Lung (tissue), 12 donors: Measurements from ENCODE around the gene DUSP7. TPM values are rescaled to one million over a fixed set of nuclear protein-coding genes. Genes with fewer than 3 reads are reported as not detected.

Source experiments
- ATAC-seq: fragments of 200-7000 bp; cut with Tn5 transposase; one replicate; pipeline ENCODE4 v1.9.1; 2020; ENCODE audit warnings: moderate number of reproducible peaks; ENCODE audit not compliant: insufficient read depth, low FRiP score
- DNase-seq, 3 donors: peaks; one replicate each; pipeline ENCODE4 v3.0.0-alpha.2; 2013 to 2017
- H3K27ac ChIP-seq, 2 donors: one replicate each; pipeline ENCODE4 v1.5.1; 2013; ENCODE audit warnings: mild to moderate bottlenecking in 2 of 2, moderate library complexity in 2 of 2, control low read depth in 1 of 2, inconsistent platforms in 1 of 2, low read depth in 1 of 2, low read length in 1 of 2
- H3K27me3 ChIP-seq, 3 donors: one replicate each; pipeline ENCODE4 v1.5.1; 2013; ENCODE audit warnings: low read length in 2 of 3; ENCODE audit not compliant: control insufficient read depth in 3 of 3, insufficient read depth in 3 of 3
- H3K36me3 ChIP-seq, 4 donors: one replicate each; pipeline ENCODE4 v1.5.1; 2013; ENCODE audit warnings: low read length in 4 of 4, mild to moderate bottlenecking in 1 of 4, moderate library complexity in 1 of 4; ENCODE audit not compliant: control insufficient read depth in 4 of 4, insufficient read depth in 4 of 4
- H3K4me1 ChIP-seq, 5 donors: one replicate each; pipeline ENCODE4 v1.5.1; 2013; ENCODE audit warnings: low read length in 5 of 5, mild to moderate bottlenecking in 2 of 5, moderate library complexity in 1 of 5; ENCODE audit not compliant: control insufficient read depth in 5 of 5, insufficient read depth in 5 of 5
- H3K4me3 ChIP-seq: one replicate; pipeline ENCODE4 v1.5.1; 2013; ENCODE audit warnings: mild to moderate bottlenecking, control low read depth, moderate library complexity
- H3K9ac ChIP-seq, 2 donors: one replicate each; pipeline ENCODE4 v1.5.1; 2013; ENCODE audit warnings: low read length in 2 of 2, control low read depth in 1 of 2; ENCODE audit not compliant: insufficient read depth in 1 of 2
- H3K9me3 ChIP-seq, 4 donors: one replicate each; pipeline ENCODE4 v1.5.1; 2013; ENCODE audit warnings: low read length in 3 of 4, mild to moderate bottlenecking in 1 of 4, moderate library complexity in 1 of 4; ENCODE audit not compliant: control insufficient read depth in 4 of 4, insufficient read depth in 3 of 4
- WGBS, 2 donors: extraction: QIAGEN DNeasy Blood & Tissue Kit; methylation state at CpG; one replicate each; pipeline ENCODE4 v1.1.7; 2013; 5-methylcytosine and 5-hydroxymethylcytosine counted together
- polyA plus RNA-seq, 2 donors: library from polyadenylated mRNA; stranded (reverse); fragments of 200-250 nt; gene quantifications; one replicate each; pipeline ENCODE4 v1.2.1, GENCODE V29; 2013
- total RNA-seq, 2 donors: library from RNA; depleted of rRNA in 1 of 2; stranded (reverse); fragments of >200 nt in 1 of 2; gene quantifications; one replicate each; pipeline ENCODE4 v1.2.1, GENCODE V29; 2014 to 2021
- TF ChIP-seq, protein P1 (sequence below): IDR thresholded peaks from 2 replicates; pipeline ENCODE4 v1.5.1; 2012; ENCODE audit warnings: mild to moderate bottlenecking; ENCODE audit errors: control extremely low read depth, extremely low read depth
- donor health status: control.
- donor health status: control.
- donor health status: Bipolar disorder and iron deficiency.
- donor health status: healthy.
- donor health status: DM: yes; HTN: yes; CAD: no.

The DUSP7 gene
- total and polyA plus RNA-seq, 4 donors = 10.2 to 36.2 (median 20.9) TPM

DNA sequence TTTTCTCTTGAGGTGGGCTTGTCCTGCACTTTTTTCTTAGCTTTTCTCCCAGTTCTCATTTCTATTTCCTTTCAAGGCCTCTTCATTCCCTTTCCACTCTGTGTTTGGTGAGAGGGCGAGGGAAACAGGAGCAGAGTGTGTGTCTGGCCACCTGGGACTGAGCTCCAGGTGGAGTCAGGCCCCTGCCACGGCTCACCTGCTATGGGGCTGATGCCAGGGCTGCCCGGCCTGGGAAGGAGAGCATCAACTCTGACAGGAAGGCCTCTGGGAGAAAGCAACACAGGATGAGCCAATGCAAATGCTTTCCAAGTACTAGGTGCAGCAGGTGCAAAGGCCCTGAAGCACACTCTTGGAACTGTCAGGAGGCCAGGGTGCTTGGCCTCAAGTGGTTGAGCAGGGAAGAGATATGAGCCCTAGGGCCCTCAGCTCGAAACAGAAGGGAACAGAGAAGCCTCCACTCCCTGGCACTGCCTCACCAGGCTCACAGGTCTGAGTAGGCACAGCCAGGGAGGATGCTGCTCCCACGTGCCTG is 27.3 kb upstream of the DUSP7 start:
- Histone ChIP-seq H3K36me3 (no peaks in the 10 kb centered on the region), H3K9ac (no peak overlapping the region), H3K27ac (no peak overlapping the region), H3K4me3 (no peak overlapping the region), H3K9me3 (no peaks in the 10 kb centered on the region), H3K4me1 (peaks cover 0 to 18% (median 6%) of the 10 kb centered on the region in 5 donors), H3K27me3 (no peaks in the 10 kb centered on the region)
- TF ChIP-seq, protein P1, sequence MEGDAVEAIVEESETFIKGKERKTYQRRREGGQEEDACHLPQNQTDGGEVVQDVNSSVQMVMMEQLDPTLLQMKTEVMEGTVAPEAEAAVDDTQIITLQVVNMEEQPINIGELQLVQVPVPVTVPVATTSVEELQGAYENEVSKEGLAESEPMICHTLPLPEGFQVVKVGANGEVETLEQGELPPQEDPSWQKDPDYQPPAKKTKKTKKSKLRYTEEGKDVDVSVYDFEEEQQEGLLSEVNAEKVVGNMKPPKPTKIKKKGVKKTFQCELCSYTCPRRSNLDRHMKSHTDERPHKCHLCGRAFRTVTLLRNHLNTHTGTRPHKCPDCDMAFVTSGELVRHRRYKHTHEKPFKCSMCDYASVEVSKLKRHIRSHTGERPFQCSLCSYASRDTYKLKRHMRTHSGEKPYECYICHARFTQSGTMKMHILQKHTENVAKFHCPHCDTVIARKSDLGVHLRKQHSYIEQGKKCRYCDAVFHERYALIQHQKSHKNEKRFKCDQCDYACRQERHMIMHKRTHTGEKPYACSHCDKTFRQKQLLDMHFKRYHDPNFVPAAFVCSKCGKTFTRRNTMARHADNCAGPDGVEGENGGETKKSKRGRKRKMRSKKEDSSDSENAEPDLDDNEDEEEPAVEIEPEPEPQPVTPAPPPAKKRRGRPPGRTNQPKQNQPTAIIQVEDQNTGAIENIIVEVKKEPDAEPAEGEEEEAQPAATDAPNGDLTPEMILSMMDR = no peak
- DNase-seq (no peak), ATAC-seq (no peak)
- 77 to 88% methylated on average over 5 of the region's 5 CpGs for whole genome bisulfite sequencing, 2 donors

DNA sequence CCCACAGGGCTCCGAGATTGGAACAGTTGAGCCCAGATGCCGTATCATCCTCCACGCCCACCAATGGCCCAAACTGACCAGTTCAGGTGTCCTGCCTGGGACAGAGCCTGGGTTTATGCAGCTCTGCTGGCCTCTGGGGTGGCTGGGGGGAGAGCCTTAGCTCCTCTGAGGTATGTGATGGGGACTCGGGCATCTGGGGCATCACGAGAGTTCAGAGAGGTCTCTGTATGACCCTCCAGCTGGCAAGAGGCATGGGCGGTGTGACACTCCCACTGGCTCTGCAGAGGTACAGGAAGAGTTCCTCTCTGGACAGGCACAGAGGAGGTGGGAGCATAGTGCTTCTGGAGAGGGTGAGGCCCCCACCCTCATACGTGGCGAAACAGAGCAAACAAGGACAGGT is 26.6 kb upstream of the DUSP7 start:
- 88 to 95% methylated on average over 8 of the region's 8 CpGs for WGBS, 2 donors

DNA sequence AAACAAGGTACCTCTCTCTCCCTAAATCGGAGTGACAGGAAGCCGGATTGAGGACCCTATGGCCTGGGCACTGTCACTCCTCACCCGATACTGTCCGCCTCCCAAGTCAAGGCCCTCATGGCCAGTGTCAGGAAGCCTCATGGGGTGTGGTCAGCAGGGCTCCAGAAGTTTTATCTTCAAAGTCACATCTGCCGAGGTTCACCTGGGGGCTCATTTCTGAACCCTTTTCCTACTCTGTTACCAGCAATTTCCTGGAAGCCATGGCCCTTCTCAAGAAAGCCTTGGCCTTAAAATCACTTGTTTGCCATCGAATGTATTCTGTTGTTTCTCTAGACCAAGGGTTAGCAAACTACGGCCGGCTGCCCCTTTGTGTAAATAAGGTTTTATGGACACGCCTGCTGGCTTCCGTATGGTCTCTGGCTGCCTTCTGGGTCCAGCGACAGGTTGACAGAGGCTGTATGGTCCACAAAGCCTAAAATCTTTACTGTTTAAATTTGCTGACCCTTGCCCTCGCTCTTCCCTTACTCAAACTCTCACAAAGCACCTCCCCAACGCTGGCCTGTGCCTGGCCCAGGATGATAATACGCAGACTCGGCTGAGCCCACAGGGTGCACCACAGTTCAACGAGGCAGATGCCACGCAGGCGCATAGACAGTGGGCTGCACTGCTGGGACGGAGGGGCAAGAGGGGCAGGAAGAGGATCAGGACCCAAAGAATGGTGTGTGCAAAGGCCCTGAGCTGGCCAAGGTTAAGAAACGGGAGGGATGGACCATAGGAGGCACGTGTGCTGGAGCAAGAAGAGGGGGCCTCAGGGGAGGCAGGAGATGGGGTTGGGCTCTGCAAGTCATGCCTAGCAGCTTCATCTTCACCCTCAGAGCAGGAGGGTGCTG is 24.7 kb upstream of the DUSP7 start:
- ATAC-seq = no peak
- no peaks in the 10 kb centered on the region for H3K27me3 ChIP-seq
- WGBS, 2 donors = 91 to 93% methylated on average over 21 of the region's 21 CpGs

More for the DNA sequence above, 26.6 kb upstream of the DUSP7 start:
- Histone ChIP-seq H3K4me3 (no peak overlapping the region), H3K27ac (no peak overlapping the region), H3K36me3 (no peaks in the 10 kb centered on the region), H3K9me3 (no peaks in the 10 kb centered on the region), H3K4me1 (peaks cover 0 to 12% (median 3%) of the 10 kb centered on the region in 5 donors), H3K9ac (no peak overlapping the region), H3K27me3 (no peaks in the 10 kb centered on the region)
- TF ChIP-seq, protein P1 = no peak
- DNase-seq = no peak
- no peak for ATAC-seq

More for the DNA sequence above, 24.7 kb upstream of the DUSP7 start:
- TF ChIP-seq, protein P1 = no peak
- Histone ChIP-seq H3K9me3 (no peaks in the 10 kb centered on the region), H3K27ac (no peak overlapping the region), H3K4me3 (no peak overlapping the region), H3K4me1 (peaks cover 0 to 17% (median 17%) of the 10 kb centered on the region in 5 donors), H3K9ac (no peak overlapping the region), H3K36me3 (no peaks in the 10 kb centered on the region)
- no peak for DNase-seq
